HG03108 (cell line): ENCODE results near the gene OTOG.

Source experiments
- ATAC-seq: cut with Tn5 transposase; IDR thresholded peaks from one replicate; pipeline ENCODE4 v1.9.1; 2021; ENCODE audit warnings: moderate library complexity; ENCODE audit not compliant: unreplicated experiment

The OTOG gene

DNA sequence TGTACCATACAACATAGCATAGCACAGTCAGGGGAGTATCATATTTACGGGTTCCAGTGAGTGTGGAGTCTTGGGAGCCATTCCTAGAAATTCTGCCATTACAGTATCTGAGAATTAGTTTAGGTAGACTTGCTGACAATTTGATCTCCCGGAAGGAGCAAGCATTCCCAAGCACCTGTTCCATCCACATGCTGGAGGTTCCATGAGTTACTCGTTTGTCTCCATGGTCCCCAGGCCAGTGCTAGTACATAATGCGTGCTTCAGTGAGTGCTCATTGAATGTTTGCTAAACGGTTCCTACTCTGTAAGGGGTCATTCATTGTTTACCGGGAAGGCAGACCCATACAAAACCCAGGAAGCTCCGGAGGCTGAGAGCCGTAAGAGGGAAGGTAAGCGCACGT, 144.9 kb downstream of the OTOG start:
- ATAC-seq, result no peak

DNA sequence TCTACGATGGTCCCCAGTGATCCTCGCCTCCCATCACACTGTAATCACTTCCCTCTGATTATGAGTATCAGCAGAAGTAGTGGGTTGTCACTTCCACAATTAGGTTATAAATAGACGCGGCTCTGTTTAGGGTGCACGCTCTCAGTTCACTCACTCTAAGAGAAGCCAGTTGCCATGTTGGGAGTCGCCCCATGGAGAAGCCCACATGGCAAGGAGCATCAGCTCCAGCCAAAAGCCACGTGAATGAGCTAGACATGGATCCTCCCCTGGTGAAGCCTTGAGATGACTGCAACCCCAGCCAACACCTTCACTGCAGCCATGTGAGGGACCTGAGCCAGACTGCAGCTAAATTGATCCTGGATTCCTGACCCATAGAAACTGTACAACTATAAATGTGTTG, 145.9 kb downstream of the OTOG start:
- ATAC-seq, result no peak

DNA sequence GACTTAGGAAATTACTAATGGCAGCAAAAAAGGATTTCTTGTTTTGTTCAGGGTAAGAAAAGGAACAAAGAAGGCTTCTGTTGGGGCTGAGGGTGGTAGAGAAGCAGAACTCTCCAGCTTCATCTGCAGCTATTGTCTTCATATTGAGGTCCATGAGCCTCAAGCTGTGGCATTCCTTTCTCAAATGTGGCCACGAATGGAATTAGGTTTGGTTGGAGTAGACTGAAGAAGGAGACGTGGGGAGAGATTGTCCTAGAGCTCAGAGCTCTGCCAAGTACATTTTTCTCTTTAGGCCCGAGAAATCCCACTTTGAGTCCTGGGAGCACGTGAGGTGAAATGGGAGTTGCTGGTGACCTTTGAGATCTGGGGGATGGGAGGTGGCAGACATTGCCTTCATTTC, 146.5 kb downstream of the OTOG start:
- no peak for ATAC-seq

DNA sequence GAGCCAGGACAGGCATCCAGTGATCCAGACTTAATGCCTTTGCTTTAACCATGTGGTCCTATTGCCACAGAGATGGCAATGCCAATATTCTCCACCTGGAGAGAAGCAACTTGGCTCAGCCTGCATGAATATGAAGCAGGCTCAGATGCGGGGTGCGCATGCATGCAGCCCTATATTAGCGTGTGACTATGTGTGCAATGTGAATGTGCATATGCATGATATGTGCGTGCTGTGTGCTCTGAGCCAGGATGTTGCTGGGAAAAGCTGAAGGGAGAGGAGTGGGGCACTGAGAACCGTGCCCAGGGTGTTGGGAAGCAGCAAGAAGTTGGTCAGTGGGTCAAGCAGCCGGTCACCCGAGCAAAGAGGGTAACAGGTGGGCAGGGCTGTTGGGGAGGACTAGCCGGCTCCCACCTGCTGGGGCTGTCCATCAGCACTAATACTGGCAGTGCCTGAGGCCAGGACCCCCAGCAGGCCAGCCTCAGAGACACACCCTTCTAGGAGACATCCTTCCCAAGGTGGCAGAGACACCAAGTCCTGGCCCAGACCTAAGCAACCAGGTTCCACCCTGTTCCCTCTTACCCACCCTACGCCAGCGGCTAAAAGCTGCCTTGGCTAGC, 147.5 kb downstream of the OTOG start:
- ATAC-seq, result no peak

DNA sequence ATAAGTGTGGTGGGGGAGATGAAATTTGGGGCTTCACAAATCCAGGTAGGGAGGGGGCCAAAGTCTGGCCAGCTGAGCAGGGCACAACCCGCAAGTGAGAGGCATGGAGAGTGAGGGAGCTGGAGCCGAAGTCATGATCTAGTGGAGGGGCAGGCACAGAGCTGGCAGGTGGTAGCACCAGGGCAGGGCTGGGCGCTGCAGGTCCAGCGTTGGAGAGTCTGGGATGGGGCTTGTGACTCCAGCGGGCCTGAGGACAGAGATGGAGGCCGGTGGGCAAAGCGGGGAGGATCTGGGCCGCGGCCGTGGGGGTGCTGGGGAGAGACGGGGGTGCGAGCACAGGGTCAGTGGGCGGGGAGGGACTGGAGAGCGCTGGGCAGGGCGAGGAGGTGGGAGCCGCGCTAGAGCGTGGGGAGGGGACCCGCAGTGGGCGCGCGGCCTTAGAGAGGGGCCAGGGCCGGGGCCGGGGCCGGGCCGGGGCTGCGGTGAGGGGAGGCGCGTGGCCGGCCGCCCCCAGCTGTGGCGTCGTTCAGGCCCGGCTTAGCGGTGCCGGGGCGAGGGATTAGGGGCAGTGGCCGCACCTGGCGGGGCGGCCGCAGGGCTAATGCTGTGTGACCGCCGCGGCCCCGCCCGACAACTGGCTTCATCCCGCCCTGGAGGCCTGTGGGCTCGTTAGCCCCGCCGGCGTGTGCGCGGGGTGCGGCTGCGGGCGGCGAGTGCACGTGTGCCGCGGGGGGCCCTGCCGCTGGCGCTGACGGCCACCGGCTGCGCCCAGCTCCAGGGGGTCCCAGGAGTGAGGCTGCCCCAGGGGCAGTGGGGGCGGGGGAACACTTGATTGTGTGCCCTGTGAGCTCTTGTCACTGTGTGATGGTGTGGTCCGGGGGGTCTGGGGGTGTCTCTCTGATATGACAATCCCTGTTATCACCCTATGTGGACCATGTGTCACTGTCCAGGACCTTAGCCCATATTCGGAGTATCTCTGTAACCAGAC, 148.7 kb downstream of the OTOG start:
- no peak for ATAC-seq

DNA sequence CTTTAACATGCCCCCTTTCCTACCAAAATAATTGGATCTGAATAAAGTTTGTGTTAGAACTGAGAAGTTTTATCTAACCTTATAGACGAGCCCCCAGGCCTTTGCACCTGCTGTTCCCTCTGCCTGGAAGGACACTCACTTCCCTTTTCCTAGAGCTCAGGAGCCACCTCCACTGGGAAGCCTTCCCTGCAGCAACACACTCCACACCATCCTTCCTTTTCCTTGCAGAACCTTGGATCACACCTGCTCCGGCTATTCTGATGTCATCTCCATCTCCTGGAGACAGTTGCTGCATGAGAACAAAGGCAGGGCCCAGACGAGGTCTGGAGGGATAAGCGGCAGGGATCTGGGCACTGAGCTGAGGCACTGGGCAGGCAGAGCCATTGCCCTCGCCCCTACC, 149.7 kb downstream of the OTOG start:
- no peak for ATAC-seq
